Stimulated activated CD8-positive, alpha-beta memory T cell treated with anti-CD3 and anti-CD28 coated beads, Interleukin-4, amount 100 ng/mL, for 48 hours (primary cell): Measurements from ENCODE around the gene OGFOD3.
"Not testable (repeated sequence)": the region's sequence is repeated elsewhere in the genome, so short reads cannot be mapped to it uniquely, and the experiment has no call there.

Source experiments
- DNase-seq: peaks from one replicate; pipeline ENCODE4 v3.0.0-alpha.2; 2020

Gene OGFOD3

DNA sequence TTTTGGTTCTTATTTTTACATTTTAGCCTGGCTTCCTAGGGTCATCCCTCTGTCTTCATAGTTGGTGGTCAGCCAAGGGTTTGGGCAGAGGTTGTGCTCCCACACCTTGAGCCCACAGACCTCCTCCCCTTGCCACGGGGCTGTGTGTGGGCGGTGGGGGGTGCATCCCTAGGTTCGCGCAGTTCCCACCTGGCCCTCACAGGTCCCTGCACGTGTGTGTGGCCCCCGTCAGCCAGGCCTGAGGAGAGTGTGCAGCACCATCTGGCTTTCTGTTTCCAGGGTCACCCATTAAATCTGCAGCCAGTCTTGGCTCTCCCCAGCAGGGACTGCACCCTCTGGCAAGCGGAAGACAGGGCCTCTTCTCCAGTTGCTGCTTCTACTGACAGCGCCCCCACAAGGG, 13.6 kb upstream of the OGFOD3 start:
- no peak for DNase-seq

DNA sequence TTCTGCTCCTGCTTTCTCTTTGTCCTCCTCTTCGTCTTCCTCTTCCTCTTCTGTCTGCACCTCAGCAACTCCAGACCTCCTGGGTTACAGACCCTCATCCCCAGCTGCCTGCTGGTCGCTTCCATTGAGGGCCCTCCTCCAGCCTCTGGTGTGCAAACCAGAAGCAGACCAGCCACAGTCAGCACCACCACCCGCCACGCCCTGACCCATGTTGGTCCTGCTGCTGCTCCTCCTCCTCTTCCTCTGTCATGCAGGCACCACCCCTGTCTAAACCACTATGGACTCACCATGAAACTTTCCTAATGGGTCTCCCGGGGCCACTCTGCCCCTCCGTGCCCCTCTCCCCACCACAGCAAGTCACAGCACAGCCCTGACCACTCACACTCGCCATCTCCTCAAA, 11.4 kb upstream of the OGFOD3 start:
- DNase-seq, result no peak

DNA sequence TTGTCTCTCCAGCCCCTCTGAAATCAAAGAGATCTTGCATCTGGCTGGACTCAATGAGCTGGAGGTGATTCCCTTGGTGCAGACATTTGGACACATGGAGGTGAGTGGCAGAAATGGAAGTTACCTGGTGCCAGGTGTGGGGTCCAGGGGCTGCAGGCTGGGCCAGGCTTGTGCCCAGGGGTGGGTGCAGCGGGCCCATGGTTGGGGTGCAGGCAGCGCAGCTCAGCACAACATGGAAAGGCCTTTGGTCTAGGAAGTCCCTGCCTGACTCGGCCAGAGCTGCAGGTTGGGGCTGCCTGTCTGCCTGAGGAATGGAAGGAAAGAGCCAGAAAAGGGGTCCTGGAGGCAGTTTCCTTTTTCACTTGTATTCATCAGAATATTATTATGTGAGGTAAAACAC, 10.2 kb upstream of the OGFOD3 start:
- DNase-seq, result no peak

DNA sequence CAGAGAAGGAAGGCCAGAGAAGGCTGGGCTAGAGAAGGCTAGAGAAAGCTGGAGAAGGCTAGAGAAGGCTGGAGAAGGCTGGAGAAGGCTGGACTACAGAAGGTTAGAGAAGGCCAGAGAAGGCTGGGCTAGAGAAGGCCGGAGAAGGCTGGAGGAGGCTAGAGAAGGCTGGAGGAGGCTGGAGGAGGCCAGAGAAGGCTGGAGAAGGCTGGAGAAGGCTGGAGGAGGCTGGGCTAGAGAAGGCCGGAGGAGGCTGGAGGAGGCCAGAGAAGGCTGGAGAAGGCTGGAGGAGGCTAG, 6.4 kb upstream of the OGFOD3 start:
- DNase-seq, result no peak

DNA sequence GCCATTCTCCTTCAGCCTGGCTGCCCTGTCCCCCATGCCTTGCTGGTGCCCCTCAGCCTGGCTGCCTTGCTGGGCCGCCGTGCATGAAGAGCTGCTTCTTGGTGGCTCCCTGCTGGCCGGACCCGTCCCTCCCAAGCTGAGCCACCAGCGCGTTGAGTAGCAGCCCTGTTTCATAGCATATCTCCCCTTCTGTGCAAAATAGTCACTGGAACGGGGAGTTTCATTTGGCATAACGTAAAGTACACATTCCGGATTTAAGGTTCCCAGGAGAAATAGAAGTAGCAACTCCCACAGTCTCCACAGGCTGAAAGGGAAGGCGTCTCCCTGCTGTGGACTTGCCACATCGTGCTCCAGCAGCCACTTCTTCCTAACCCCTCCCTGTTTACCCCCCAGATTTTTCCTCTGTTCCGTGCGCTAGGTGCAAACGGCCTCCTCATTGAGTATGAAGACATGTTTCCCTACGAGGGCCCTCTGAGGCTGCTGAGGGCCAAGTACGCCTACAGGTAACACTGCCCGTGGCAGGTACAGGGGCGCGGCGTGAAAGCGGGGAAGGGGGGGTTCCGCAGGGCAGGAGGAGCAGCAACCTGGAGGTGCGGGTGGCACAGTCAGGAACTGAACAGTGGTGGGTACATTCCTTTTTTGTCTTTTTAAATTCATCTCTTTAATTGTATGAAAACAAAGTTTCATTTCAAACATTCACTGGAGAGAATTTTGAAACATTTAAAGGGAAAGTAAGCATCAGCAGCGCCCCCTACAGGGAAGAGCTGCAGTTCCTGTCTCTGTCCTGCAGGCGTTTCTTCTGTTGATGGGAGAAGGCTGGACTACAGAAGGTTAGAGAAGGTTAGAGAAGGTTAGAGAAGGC, 5.8 kb upstream of the OGFOD3 start:
- peak; percentile 80 for DNase-seq

DNA sequence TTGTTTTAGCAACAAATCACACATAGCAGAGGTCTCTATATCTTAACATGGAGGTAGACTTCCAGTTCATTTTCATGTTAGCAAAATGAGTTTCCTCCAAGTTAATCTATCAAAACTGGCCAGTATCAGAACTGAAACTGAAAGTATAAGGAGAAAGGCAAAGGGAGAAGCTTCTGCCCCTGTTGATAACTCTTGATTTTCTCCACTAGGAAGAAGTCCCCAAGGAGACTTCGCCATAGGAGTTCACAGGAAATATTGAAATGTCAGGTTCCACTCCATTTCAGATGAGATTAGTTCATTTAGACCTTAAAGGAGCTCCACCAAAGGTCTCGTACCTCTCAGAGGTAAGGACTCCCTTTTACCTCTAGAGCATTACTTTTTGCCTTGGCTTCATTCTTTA, 1.2 kb upstream of the OGFOD3 start:
- no peak for DNase-seq

DNA sequence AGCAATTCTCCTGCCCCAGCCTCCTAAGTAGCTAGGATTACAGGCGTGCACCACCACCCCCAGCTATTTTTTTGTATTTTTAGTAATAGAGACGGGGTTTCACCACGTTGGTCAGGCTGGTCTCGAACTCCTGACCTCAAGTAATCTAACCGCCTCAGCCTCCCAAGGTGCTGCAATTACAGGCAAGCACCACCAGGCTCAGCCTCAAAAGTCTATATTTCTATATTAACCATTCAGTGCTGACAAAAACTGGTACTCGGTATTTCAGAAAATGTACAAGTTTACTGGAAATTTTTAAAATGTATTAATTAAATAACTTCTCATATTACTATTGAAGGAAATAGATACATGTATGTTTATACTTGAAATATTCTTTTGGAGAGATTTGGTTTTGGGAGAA, 1.6 kb downstream of the OGFOD3 start:
- DNase-seq, result no peak

DNA sequence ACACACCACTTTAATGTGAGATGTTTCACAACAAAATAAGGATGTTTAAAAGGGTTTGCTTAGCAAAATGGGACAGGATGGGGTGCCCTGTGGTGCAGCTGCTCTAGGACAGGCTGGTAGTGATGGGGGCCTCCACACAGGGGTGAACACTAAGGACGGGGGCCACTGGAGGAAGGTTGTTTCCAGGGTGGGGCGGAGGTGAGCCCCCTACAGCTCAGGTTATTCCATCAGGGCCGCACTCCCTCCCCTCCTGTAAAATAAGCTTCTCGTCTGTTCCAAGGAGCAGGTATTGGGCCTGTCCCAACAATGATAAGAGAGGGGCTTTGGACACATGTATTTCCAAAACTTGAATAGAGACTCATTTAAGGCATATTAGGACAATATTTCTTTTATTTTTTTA, 2.1 kb downstream of the OGFOD3 start:
- DNase-seq, result no peak

DNA sequence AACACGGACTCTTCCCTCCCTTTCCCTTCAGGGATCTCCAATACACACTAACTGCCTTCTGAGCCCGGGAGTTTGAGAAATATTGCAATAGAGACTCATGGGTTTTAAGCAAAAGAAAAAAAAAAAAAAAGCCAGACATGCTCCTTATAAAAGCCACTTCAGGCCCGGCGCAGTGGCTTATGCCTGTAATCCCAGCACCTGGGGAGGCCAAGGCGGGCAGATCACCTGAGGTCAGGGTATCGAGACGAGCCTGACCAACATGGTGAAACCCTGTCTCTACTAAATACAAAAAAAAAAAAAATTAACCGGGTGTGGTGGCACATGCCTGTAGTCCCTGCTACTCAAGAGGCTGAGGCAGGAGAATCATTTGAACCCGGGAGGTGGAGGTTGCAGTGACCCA, 2.6 kb downstream of the OGFOD3 start:
- DNase-seq, result no peak

DNA sequence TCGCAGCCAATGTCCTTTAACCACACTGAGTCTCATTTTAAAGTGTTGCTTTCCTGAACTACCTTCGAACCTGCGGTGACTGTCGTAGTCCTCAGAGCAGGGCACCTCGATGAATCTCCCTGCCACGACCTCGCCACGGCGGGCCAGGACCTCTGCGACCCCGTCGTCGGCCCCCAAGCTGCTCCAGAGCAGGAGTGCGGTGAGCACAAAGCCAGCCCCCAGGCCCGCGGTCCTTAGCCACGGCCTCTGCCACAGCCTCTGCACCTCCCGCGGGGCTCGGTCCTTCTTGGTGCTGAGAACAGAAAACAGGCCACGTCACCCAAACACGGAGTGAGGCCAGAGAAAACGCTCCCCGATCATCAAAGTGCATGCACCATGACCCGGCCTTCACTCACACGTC, 3.0 kb downstream of the OGFOD3 start:
- no peak for DNase-seq

DNA sequence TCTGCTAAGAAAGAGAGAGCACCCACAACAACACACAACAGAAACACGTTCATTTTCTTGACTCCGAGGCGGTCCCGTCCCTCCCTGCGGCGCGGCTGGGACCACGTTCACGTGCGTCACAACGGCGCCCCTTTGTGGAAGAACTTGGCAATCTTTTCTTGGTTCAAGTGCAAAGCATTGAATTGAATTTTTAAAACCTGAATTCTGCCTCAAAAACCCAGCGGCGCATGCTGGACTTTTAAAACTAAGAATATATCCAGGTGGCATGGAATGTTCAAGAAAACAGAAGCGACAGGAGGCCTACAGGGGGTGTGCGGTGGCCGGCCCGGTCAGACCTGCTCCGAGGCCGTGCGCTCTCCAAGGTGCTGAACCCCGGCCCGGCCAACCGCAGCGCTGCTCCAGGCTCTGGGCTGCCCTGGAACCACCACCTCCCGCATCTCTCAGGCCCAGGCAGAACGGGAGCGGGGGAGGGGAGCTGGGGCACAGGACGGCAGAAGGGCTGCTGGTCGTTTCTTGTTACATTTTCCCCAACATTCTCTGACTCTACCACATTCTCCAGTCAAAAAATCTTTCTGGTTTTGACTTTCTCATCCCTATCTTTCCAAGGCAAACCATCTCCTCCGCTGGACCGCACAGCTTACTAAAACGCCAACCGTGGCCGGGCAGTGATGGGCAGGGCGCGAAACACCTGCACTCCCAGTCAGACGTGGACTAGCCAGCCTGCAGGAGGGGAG, 3.7 kb downstream of the OGFOD3 start:
- DNase-seq, result peak; percentile 84

DNA sequence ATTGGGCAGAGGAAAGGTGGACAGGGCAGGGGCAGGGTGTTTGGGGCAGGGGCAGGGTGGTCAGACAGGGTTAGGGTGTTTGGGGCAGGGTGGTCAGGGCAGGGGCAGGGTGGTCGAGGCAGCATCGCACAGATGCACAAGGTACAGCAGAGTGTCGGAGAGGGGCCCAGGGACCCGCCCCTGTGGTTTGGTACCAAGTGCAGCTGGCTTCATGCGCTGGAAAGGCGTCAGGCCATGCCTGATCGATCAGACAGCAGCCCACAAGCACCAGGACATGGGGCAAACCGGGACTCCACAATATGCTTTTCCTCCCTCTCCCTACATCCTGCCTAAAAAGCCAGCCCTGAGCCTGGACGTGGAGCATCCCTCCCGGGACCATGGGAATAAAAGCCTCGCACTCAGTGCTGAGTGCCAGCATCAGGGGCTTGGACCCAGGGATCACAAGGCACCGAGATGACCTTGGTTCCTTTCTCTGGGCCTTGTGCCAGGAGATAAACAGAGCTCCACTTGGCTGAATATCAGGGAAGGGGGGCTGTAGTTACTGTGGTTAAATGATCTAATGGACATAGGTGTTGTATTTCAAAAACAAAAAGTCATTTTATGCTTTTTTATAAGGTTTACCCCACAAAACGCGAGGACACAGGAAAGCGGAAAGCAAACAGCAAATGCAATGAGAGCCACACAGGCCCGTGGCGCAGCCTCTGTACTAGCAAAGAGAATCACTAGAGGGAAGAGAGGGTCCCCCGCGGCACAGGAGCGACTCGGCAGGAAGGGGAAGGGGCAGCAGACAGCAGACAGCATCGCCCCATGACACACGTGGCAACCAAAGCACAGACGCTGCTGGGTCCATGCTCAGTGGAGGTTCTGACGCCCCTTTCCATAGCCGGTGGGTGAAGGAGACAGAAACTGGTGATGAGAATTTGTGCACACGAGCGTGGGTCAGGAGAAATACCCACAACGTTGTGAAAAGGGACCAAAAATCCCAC, 5.6 kb downstream of the OGFOD3 start:
- no peak for DNase-seq

DNA sequence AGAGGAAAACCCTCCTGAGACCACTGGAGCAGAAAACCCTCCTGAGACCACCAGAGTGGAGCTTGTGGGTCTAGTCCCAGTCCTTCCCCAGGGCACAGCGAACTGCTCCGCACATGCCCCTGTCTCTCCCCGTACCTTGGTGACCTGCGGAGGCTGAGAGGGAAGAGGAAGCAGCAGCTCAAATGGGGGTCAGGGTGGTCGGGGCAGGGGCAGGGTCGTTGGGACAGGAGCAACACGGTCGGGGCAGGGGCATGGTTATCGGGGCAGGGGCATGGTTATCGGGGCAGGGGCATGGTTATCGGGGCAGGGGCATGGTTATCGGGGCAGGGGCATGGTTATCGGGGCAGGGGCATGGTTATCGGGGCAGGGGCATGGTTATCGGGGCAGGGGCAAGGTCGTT, 6.3 kb downstream of the OGFOD3 start:
- not testable (repeated sequence) for DNase-seq

DNA sequence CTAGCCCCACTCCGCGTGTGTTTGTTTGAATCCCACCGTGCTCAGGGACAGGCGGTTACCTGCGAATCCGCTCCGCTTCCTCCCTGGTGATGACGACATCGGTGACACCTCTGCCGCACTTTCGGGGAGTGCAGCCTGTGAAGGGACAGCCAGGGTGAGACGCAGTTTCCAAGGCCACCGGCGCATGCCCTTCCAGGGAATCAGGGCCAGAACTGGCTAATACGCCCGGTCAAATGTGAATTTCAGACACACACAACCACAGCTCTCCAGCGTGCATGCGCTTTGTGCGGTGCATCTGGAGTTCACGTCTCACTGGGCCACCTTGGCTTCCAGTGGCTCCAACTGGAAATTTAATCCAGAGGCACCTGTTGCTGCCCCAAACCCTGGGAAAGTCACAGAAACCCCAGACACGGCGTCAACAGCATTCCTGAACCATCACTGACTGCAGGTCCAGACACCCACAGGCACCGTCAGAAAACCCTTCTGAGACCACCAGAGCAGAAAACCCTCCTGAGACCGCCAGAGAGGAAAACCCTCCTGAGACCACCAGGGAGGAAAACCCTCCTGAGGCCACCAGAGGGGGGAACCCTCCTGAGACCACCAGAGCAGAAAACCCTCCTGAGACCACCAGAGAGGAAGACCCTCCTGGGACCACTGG, 6.9 kb downstream of the OGFOD3 start:
- no peak for DNase-seq

DNA sequence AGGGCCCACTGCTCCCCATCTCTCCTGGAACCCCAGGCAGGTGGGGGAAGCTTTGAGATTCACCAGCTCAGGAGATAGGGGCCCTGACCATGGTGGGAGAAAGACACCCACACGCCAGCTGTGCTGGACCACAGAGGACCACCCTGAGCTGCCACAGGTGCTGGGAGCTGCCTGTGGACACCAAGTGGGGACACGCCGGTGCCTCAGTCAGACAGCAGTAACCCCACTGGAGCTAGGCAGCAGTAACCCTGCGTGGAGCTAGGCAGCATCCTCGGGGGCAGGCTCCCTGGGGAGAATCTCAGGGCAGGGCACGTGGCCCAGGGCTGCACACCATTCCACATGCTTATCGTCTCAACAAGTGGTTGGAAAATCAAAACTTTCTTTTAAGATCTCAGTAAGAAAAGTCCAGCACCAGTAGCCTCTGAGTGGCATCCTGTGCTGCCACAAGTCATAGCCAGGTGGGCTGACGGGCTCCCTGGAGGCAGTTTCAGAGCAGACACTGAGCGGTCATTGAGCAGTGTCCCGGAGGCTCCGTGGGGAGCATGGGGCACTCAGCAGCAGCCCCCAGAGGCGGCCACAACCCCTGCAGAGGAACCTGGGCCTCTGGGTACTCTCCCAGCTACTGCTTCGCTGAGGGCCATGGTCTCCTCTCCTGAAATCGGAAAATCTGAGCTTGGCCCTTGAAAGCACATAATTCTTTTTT, 8.2 kb downstream of the OGFOD3 start:
- DNase-seq, result no peak

DNA sequence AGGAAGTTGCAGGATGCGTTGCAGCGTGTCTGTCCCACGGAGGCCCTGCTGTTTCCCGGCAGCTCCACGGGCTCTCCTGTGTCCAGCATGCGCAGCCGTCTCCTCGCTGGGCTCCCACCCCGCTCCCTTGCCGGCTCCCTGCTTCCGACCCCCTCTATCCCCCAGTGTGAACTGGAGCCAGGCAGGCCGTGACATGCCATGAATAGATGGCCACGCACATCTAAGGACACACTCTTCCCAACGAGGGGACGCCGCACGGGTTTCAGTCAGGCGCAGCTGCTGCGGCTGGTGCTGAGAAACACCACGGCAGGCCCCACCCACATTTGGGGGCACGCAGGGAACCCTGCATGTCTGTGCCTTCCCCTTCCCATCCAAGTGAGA, 9.5 kb downstream of the OGFOD3 start:
- no peak for DNase-seq

DNA sequence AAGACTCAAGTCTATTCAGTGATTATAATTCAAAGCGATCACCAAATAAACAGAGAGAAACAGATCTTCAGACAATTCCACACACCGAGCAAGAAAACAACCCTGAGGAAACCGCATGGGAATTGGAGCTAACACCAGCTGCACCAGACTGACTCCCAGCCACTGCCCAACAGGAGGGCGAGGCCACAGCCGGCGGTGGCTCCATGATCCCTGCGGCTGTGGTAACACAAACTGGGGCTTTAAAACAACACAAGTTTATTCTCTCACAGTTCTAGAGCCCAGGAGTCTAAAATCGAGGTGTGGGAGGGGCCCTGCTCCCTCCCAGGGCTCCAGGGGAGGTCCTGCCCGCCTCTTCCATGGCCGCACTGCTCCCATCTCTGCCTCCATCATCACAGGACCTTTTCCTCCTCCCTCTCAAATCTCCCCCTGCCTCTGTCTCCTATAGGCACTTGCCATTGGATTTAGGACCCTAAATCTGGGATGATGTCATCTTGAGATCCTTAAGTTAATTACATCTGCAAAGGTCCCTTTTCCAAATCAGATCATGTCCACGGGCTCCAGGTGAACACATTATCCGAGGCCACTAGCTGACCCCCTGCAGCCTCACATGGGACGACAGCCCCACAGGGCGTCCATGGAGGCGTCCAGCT, 10.0 kb downstream of the OGFOD3 start:
- DNase-seq, result no peak

DNA sequence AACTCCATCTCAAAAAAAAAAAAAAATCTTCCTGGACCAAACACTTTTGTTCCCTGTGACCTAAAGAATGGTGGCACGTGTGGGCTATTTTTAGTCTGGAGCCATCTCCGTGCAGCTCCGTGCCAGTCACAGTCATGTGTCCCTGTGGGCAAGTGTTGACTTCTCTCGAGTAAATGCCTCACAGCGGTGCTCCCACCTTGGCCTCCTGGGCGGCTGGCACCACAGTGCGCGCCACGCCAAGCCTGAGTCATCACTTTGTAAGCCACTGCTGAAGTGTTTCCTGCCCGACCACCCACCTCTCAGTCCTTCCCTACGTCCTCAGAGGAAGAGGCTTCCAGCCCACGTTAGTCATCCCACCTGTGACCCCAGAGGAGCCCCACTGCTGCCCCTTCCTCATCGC, 11.1 kb downstream of the OGFOD3 start:
- no peak for DNase-seq

DNA sequence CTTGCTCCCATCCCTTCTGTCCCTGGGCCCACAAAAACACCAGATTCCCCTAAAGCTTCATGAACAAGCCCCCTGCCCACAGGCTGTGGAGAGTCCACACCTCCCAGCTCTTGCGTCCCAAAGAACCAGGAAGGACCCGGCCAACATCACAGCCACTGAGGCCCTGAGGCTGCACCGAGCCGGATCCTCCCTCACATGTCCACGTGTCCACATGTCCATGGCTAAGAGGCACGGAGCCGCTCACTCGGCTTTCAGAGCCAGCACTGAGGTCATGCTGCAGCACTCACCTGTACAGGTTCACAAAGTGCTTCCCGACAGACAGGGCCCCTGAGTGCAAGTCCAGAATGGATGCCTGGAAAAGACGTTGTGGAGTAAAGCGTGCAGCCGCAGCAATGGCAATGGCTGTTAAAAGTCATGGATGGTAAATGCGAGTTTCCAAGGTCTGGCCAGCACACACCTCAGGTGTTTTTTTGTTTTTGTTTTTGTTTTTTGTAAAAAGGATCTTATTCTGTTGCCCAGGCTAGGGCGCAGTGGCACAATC, 12.2 kb downstream of the OGFOD3 start:
- DNase-seq, result no peak

DNA sequence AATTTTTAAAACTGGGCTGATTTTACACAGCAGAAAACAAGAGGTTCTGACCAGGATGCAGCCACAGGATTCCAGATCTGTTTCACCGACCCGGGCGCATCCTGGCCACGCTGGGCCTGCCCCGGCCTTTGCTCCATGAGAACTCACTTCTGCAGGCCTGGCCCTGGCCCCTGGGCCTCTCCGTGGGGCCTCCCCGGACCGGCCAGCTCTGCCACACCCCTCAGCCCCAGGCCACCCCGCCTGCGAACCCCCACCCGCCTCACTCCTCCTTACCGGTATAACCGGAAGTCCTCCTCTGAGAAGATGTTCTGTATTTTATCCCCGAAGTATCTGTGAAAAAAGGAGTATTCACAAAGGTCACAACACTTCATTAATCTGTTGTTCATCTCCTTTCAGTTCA, 13.3 kb downstream of the OGFOD3 start:
- DNase-seq, result no peak
